HG03520 (cell line): ENCODE measurements around the gene TOM1L2.

Source experiments
- ATAC-seq: cut with Tn5 transposase; IDR thresholded peaks from one replicate; pipeline ENCODE4 v1.9.1; 2021; ENCODE audit warnings: mild to moderate bottlenecking, moderate library complexity; ENCODE audit not compliant: unreplicated experiment

The TOM1L2 gene

GRCh38 chr17:17851103-17852002 is 120.8 kb downstream of the TOM1L2 start:
- ATAC-seq, result no peak

GRCh38 chr17:17849845-17850373 is 122.3 kb downstream of the TOM1L2 start:
- ATAC-seq, result no peak

GRCh38 chr17:17849147-17849820 is 122.9 kb downstream of the TOM1L2 start:
- no peak for ATAC-seq

GRCh38 chr17:17848311-17849082 is 123.7 kb downstream of the TOM1L2 start:
- no peak for ATAC-seq

GRCh38 chr17:17847726-17848125 is 124.5 kb downstream of the TOM1L2 start:
- ATAC-seq, result no peak

- no peak for ATAC-seq
Observed at GRCh38 chr17:17847118-17847689, 125.0 kb downstream of the TOM1L2 start.

GRCh38 chr17:17846645-17847044 is 125.6 kb downstream of the TOM1L2 start:
- no peak for ATAC-seq

GRCh38 chr17:17846003-17846402 is 126.2 kb downstream of the TOM1L2 start:
- ATAC-seq, result no peak

GRCh38 chr17:17845046-17845775 is 127.0 kb downstream of the TOM1L2 start:
- ATAC-seq, result no peak

- no peak for ATAC-seq
Observed at GRCh38 chr17:17844500-17844899, 127.7 kb downstream of the TOM1L2 start.

- no peak for ATAC-seq
Observed at GRCh38 chr17:17844079-17844478, 128.1 kb downstream of the TOM1L2 start.

GRCh38 chr17:17843096-17843495 is 129.1 kb downstream of the TOM1L2 start:
- ATAC-seq, result no peak

GRCh38 chr17:17842111-17842876 is 129.9 kb downstream of the TOM1L2 start:
- ATAC-seq, result no peak

- no peak for ATAC-seq
Observed at GRCh38 chr17:17841601-17842025, 130.6 kb downstream of the TOM1L2 start.

- no peak for ATAC-seq
Observed at GRCh38 chr17:17840751-17841591, 131.2 kb downstream of the TOM1L2 start.

GRCh38 chr17:17839791-17840707 is 132.2 kb downstream of the TOM1L2 start:
- ATAC-seq, result no peak
